OCI-LY7 (cell line): ENCODE data around the gene POLR2L. TPM values are rescaled to one million over a fixed set of nuclear protein-coding genes. Genes with fewer than 3 reads are reported as not detected.
A peak's percentile ranks its signal among the peaks of the same experiment; 100 is the strongest.

ENCODE experiments used
- BruUV-seq: library from RNA; stranded (reverse); fragments of 400-500 nt; replicated peaks from 2 replicates; lab custom pipeline; 2021; lab: Mats Ljungman, UMichigan
- CTCF ChIA-PET: fragments of 300-600 bp; sonication (Branson Sonifier 250); formaldehyde crosslinking; loops from one replicate; lab custom pipeline; 2022; ENCODE audit warnings: antibody characterized with exemption; ENCODE audit not compliant: unreplicated experiment; lab: Charles Lee
- POLR2A ChIA-PET: fragments of 300-600 bp; sonication (Branson Sonifier 250); formaldehyde crosslinking; loops from one replicate; lab custom pipeline; 2022; ENCODE audit warnings: antibody characterized with exemption; lab: Charles Lee
- DNase-seq: peaks from one replicate; pipeline ENCODE4 v3.0.0-alpha.2; 2015; ENCODE audit warnings: low spot score
- H2AFZ ChIP-seq: fragments of 200-600 bp; sonication (generic), shearing (Covaris generic); 2 replicates; pipeline ENCODE4 v1.6.1; 2014; ENCODE audit warnings: mild to moderate bottlenecking, antibody characterized with exemption, low read length, moderate library complexity
- H3K27ac ChIP-seq: fragments of 200-600 bp; sonication (generic); 2 replicates; pipeline ENCODE4 v1.5.1; 2014; ENCODE audit warnings: mixed run types, low read depth, mild to moderate bottlenecking, moderate library complexity, low read length, inconsistent platforms; ENCODE audit not compliant: poor library complexity, severe bottlenecking
- H3K36me3 ChIP-seq: fragments of 200-600 bp; sonication (generic); 2 replicates; pipeline ENCODE4 v1.6.1; 2014; ENCODE audit warnings: mild to moderate bottlenecking, antibody characterized with exemption, low read length, moderate library complexity, mixed read lengths; ENCODE audit not compliant: insufficient read depth
- H3K4me1 ChIP-seq: fragments of 200-600 bp; sonication (generic); 2 replicates; pipeline ENCODE4 v1.5.1; 2014; ENCODE audit warnings: mild to moderate bottlenecking, low read length; ENCODE audit not compliant: insufficient read depth, poor library complexity, severe bottlenecking
- H3K4me2 ChIP-seq: fragments of 200-600 bp; sonication (generic); 2 replicates; pipeline ENCODE4 v1.6.1; 2014; ENCODE audit warnings: mild to moderate bottlenecking, low read length
- H3K4me3 ChIP-seq: fragments of 200-600 bp; sonication (generic); 2 replicates; pipeline ENCODE4 v1.5.1; 2014; ENCODE audit warnings: mild to moderate bottlenecking, low read depth, low read length; ENCODE audit not compliant: poor library complexity, severe bottlenecking
- H3K79me2 ChIP-seq: fragments of 200-600 bp; sonication (generic); 2 replicates; pipeline ENCODE4 v1.6.1; 2016; ENCODE audit warnings: low read depth, mild to moderate bottlenecking, low read length, moderate library complexity, mixed read lengths; ENCODE audit not compliant: insufficient read depth
- H3K9me2 ChIP-seq: fragments of 200-600 bp; sonication (generic); 2 replicates; pipeline ENCODE4 v1.6.1; 2016; ENCODE audit warnings: mild to moderate bottlenecking, low read length, mixed read lengths; ENCODE audit not compliant: insufficient read depth
- H3K9me3 ChIP-seq: fragments of 200-600 bp; sonication (generic); 2 replicates; pipeline ENCODE4 v1.6.1; 2014; ENCODE audit warnings: mild to moderate bottlenecking, mixed run types, low read length, mixed read lengths
- H4K20me1 ChIP-seq: fragments of 200-600 bp; sonication (generic); 2 replicates; pipeline ENCODE4 v1.6.1; 2014; ENCODE audit warnings: mild to moderate bottlenecking, antibody characterized with exemption, low read length, moderate library complexity, mixed read lengths; ENCODE audit not compliant: insufficient read depth
- CTCF ChIP-seq: fragments of 200-600 bp; sonication (generic); conservative IDR thresholded peaks from 2 replicates; pipeline ENCODE4 v1.5.1; 2014; ENCODE audit warnings: mild to moderate bottlenecking, antibody characterized with exemption, low read length, moderate library complexity, mixed read lengths
- EZH2phosphoT487 ChIP-seq: fragments of 200-600 bp; sonication (generic); IDR thresholded peaks from 2 replicates; pipeline ENCODE4 v1.6.1; 2018; ENCODE audit warnings: low read depth, borderline replicate concordance, mild to moderate bottlenecking, mixed run types, antibody characterized with exemption, low read length, moderate library complexity, mixed read lengths
- intact Hi-C: fragments of 100-400 bp; cut with micrococcal nuclease; formaldehyde crosslinking; loops from one replicate; pipeline ENCODE4 v1.10.0; 2022; ENCODE audit not compliant: unreplicated experiment
- total RNA-seq, 2 experiments: library from RNA; depleted of rRNA in 1 of 2; stranded (reverse); fragments of >200 nt in 1 of 2; shearing (Covaris generic) in 1 of 2; gene quantifications; 2 replicates each; pipeline ENCODE4 v1.2.3, GENCODE V29; 2014 to 2022

POLR2L gene
- total RNA-seq, 2 experiments from 2014 or later: 88.3 to 206 TPM

- no TSS peak for BruUV-seq
- Histone ChIP-seq H3K9me3 (no peaks in the 10 kb centered on the region), H4K20me1 (peaks cover 9% of the 10 kb centered on the region; the same call in 1 of the 2 replicates), H3K79me2 (peaks cover 14% of the 10 kb centered on the region), H3K4me2 (no peak overlapping the region), H3K4me3 (no peak overlapping the region), H3K27ac (no peak overlapping the region), H3K36me3 (peaks cover 53% of the 10 kb centered on the region), H3K9me2 (no peaks in the 10 kb centered on the region), H2AFZ (no peak overlapping the region), H3K4me1 (peaks cover 45% of the 10 kb centered on the region)
- TF ChIP-seq EZH2phosphoT487 (no peak), CTCF (no peak)
- POLR2A ChIA-PET: no interaction called here
- intact Hi-C loops: no loop called here
- CTCF ChIA-PET: no interaction called here
- DNase-seq: no peak
These were observed 26.5 kb downstream of the POLR2L start for GRCh38 chr11:815675-816432.

GRCh38 chr11:813456-814096 is 28.8 kb downstream of the POLR2L start:
- no peaks in the 10 kb centered on the region for H3K9me3 ChIP-seq
- H3K4me3 ChIP-seq: no peak overlapping the region
- no peak overlapping the region for H3K4me2 ChIP-seq
- POLR2A ChIA-PET: no interaction called here
- peaks cover 17% of the 10 kb centered on the region; the same call in 1 of the 2 replicates for H4K20me1 ChIP-seq
- no peak overlapping the region for H2AFZ ChIP-seq
- peaks cover 62% of the 10 kb centered on the region for H3K36me3 ChIP-seq
- TF ChIP-seq EZH2phosphoT487 (no peak), CTCF (no peak)
- peaks cover 32% of the 10 kb centered on the region for H3K4me1 ChIP-seq
- peaks cover 32% of the 10 kb centered on the region for H3K79me2 ChIP-seq
- no peaks in the 10 kb centered on the region for H3K9me2 ChIP-seq
- no peak for DNase-seq
- peak overlapping the region; percentile 34 for H3K27ac ChIP-seq
- no TSS peak for BruUV-seq
- intact Hi-C loops: no loop called here
- CTCF ChIA-PET: no interaction called here

GRCh38 chr11:813072-813455 is 29.3 kb downstream of the POLR2L start:
- Histone ChIP-seq H3K4me3 (no peak overlapping the region), H3K27ac (peak overlapping the region; percentile 34), H3K4me2 (no peak overlapping the region), H4K20me1 (peaks cover 17% of the 10 kb centered on the region; the same call in 1 of the 2 replicates), H3K79me2 (peaks cover 37% of the 10 kb centered on the region), H3K9me2 (no peaks in the 10 kb centered on the region), H3K9me3 (no peaks in the 10 kb centered on the region), H3K4me1 (peaks cover 37% of the 10 kb centered on the region), H2AFZ (no peak overlapping the region), H3K36me3 (peaks cover 62% of the 10 kb centered on the region)
- no peak for DNase-seq
- no peak for TF ChIP-seq CTCF
- TF ChIP-seq EZH2phosphoT487: no peak
- POLR2A ChIA-PET: no interaction called here
- intact Hi-C loops: no loop called here
- no TSS peak for BruUV-seq
- CTCF ChIA-PET: no interaction called here
